COR-L47 (cell line): ENCODE measurements around the gene APLNR.
A peak's percentile ranks its signal among the peaks of the same experiment; 100 is the strongest.

Experiments
- DNase-seq: peaks from one replicate; lab custom pipeline; 2025; lab: John Stamatoyannopoulos, UW

The APLNR gene

GRCh38 chr11:57251491-57252104 lies 14.5 kb upstream of the APLNR start:
- DNase-seq = no peak

- DNase-seq = no peak
These were observed 14.0 kb upstream of the APLNR start for GRCh38 chr11:57251037-57251436.

- peak; percentile 10 for DNase-seq
These were observed 12.6 kb upstream of the APLNR start for GRCh38 chr11:57249384-57250319.

GRCh38 chr11:57248780-57249383 lies 11.8 kb upstream of the APLNR start:
- DNase-seq = peak; percentile 15

GRCh38 chr11:57244911-57245310 lies 7.9 kb upstream of the APLNR start:
- DNase-seq = no peak

GRCh38 chr11:57241353-57241972 lies 4.4 kb upstream of the APLNR start:
- DNase-seq = no peak

GRCh38 chr11:57240757-57241156 lies 3.7 kb upstream of the APLNR start:
- DNase-seq = no peak

- no peak for DNase-seq
These were observed 3.0 kb upstream of the APLNR start for GRCh38 chr11:57240007-57240406.

GRCh38 chr11:57239348-57239747 lies 2.3 kb upstream of the APLNR start:
- DNase-seq = no peak

- no peak for DNase-seq
These were observed 1.0 kb downstream of the APLNR start for GRCh38 chr11:57235761-57236703.

GRCh38 chr11:57233702-57234101 lies 3.3 kb downstream of the APLNR start:
- no peak for DNase-seq

- DNase-seq = no peak
These were observed 5.4 kb downstream of the APLNR start for GRCh38 chr11:57231539-57232253.

- DNase-seq = no peak
These were observed 6.1 kb downstream of the APLNR start for GRCh38 chr11:57230791-57231538.

GRCh38 chr11:57230316-57230715 lies 6.7 kb downstream of the APLNR start:
- no peak for DNase-seq

GRCh38 chr11:57228600-57228999 lies 8.4 kb downstream of the APLNR start:
- DNase-seq = no peak

GRCh38 chr11:57224537-57224936 lies 12.5 kb downstream of the APLNR start:
- DNase-seq = no peak

GRCh38 chr11:57224128-57224527 lies 12.9 kb downstream of the APLNR start:
- no peak for DNase-seq

GRCh38 chr11:57223601-57224000 lies 13.4 kb downstream of the APLNR start:
- no peak for DNase-seq

- DNase-seq = no peak
These were observed 14.8 kb downstream of the APLNR start for GRCh38 chr11:57222239-57222638.

GRCh38 chr11:57219021-57219627 lies 17.9 kb downstream of the APLNR start:
- DNase-seq = no peak
